H1 (cell line): ENCODE measurements around the gene CHRNA10. TPM values are rescaled to one million over a fixed set of nuclear protein-coding genes. Genes with fewer than 3 reads are reported as not detected.
A peak's percentile ranks its signal among the peaks of the same experiment; 100 is the strongest.

Source experiments
- CTCF ChIA-PET: fragments of 300-600 bp; sonication (Branson Sonifier 250); formaldehyde crosslinking; loops from one replicate; lab custom pipeline; 2021; ENCODE audit not compliant: partially characterized antibody; lab: Charles Lee
- POLR2A ChIA-PET: fragments of 300-600 bp; sonication (Branson Sonifier 250); formaldehyde crosslinking; loops from one replicate; lab custom pipeline; 2021; ENCODE audit warnings: inconsistent platforms; ENCODE audit not compliant: partially characterized antibody; lab: Charles Lee
- DNase-seq, 2 experiments: peaks; one replicate each; pipeline versions ENCODE4 v3.0.0 to v3.0.0-alpha.2; 2010 to 2022; ENCODE audit warnings: low spot score in 2 of 2, low read depth in 1 of 2, mixed read lengths in 1 of 2
- FAIRE-seq: peaks from 2 replicates; lab custom pipeline; 2011; peaks lifted over from hg19 to GRCh38; lab: Jason Lieb, UNC
- H2AFZ ChIP-seq: 2 replicates; pipeline ENCODE4 v1.8.1; 2012; ENCODE audit warnings: low read length, inconsistent platforms
- H2AK5ac ChIP-seq: 2 replicates; pipeline ENCODE4 v1.6.1; 2013; ENCODE audit warnings: low read depth, low read length
- H2BK120ac ChIP-seq: replicated peaks from 2 replicates; pipeline ENCODE3; 2013; ENCODE audit warnings: low read depth, low read length, inconsistent platforms
- H2BK12ac ChIP-seq: 2 replicates; pipeline ENCODE4 v1.6.1; 2013; ENCODE audit warnings: low read depth, low read length
- H2BK15ac ChIP-seq: 2 replicates; pipeline ENCODE4 v1.6.1; 2013; ENCODE audit warnings: low read length
- H2BK20ac ChIP-seq: 2 replicates; pipeline ENCODE4 v1.6.1; 2013; ENCODE audit warnings: low read length
- H2BK5ac ChIP-seq: 2 replicates; pipeline ENCODE4 v1.6.1; 2013; ENCODE audit warnings: low read depth, low read length
- H3K14ac ChIP-seq: 2 replicates; pipeline ENCODE4 v1.6.1; 2013; ENCODE audit warnings: inconsistent platforms; ENCODE audit not compliant: insufficient read length
- H3K18ac ChIP-seq: 2 replicates; pipeline ENCODE4 v1.6.1; 2013; ENCODE audit warnings: low read length; ENCODE audit errors: extremely low read depth
- H3K23ac ChIP-seq: 2 replicates; pipeline ENCODE4 v1.6.1; 2013; ENCODE audit warnings: inconsistent platforms; ENCODE audit not compliant: insufficient read length
- H3K23me2 ChIP-seq: 2 replicates; pipeline ENCODE4 v1.6.1; 2013; ENCODE audit warnings: low read depth, low read length
- H3K27ac ChIP-seq: 2 replicates; pipeline ENCODE4 v1.6.1; 2011; ENCODE audit warnings: low read depth, low read length, inconsistent platforms
- H3K27me3 ChIP-seq, 4 experiments: replicated peaks in 1 of 4; 1 replicate in 1 of 4; 2 replicates in 3 of 4; pipeline versions ENCODE4 v1.6.1 to v1.8.1; 2011 to 2013; ENCODE audit warnings: low read length in 3 of 4, mild to moderate bottlenecking in 3 of 4, inconsistent platforms in 2 of 4, mixed read lengths in 2 of 4, moderate library complexity in 1 of 4; ENCODE audit not compliant: control insufficient read depth in 3 of 4, insufficient read depth in 3 of 4; ENCODE audit errors: extremely low read depth in 1 of 4
- H3K36me3 ChIP-seq, 4 experiments: 2 replicates each; pipeline versions ENCODE4 v1.6.1 to v1.8.1; 2011 to 2013; ENCODE audit warnings: mild to moderate bottlenecking in 4 of 4, low read length in 3 of 4, moderate library complexity in 2 of 4, control low read depth in 1 of 4, inconsistent platforms in 1 of 4; ENCODE audit not compliant: insufficient read depth in 4 of 4, control insufficient read depth in 2 of 4
- H3K4ac ChIP-seq: replicated peaks from 2 replicates; pipeline ENCODE3; 2013; ENCODE audit warnings: low read length, low read depth, mixed read lengths, inconsistent platforms; ENCODE audit not compliant: insufficient read length
- H3K4me1 ChIP-seq, 4 experiments: replicated peaks in 1 of 4; 1 replicate in 1 of 4; 2 replicates in 3 of 4; pipeline versions ENCODE4 v1.6.1 to v1.8.1; 2011 to 2013; ENCODE audit warnings: low read length in 3 of 4, inconsistent platforms in 2 of 4, mixed read lengths in 1 of 4; ENCODE audit not compliant: insufficient read depth in 4 of 4, control insufficient read depth in 3 of 4
- H3K4me2 ChIP-seq, 2 experiments: 2 replicates each; pipeline versions ENCODE4 v1.6.1 to v1.8.1; 2011 to 2013; ENCODE audit warnings: low read depth in 2 of 2, low read length in 2 of 2, control low read depth in 1 of 2, inconsistent platforms in 1 of 2, mild to moderate bottlenecking in 1 of 2; ENCODE audit not compliant: insufficient read depth in 1 of 2
- H3K4me3 ChIP-seq, 4 experiments: fragments of 200-600, 300-600 bp in 1 of 4; sonication (generic), shearing (Covaris generic), sonication (Bioruptor Twin) in 1 of 4; 2 replicates each; pipeline versions ENCODE4 v1.5.1 to v1.8.1; 2011 to 2016; ENCODE audit warnings: low read length in 4 of 4, low read depth in 3 of 4, control low read depth in 2 of 4, inconsistent platforms in 2 of 4, mild to moderate bottlenecking in 2 of 4, mixed read lengths in 1 of 4, moderate library complexity in 1 of 4; ENCODE audit not compliant: insufficient read depth in 2 of 4; ENCODE audit errors: extremely low read depth in 1 of 4
- H3K56ac ChIP-seq: replicated peaks from 2 replicates; pipeline ENCODE3; 2013; ENCODE audit warnings: low read depth, mild to moderate bottlenecking, mixed read lengths, low read length, inconsistent platforms; ENCODE audit not compliant: insufficient read length
- H3K79me1 ChIP-seq: 2 replicates; pipeline ENCODE4 v1.6.1; 2013; ENCODE audit warnings: low read depth, low read length, control low read depth
- H3K79me2 ChIP-seq, 2 experiments: 2 replicates each; pipeline versions ENCODE4 v1.6.1 to v1.8.1; 2012 to 2013; ENCODE audit warnings: low read length in 2 of 2, mild to moderate bottlenecking in 2 of 2, inconsistent platforms in 1 of 2; ENCODE audit not compliant: insufficient read depth in 2 of 2, control insufficient read depth in 1 of 2
- H3K9ac ChIP-seq, 4 experiments: replicated peaks in 1 of 4; 1 replicate in 1 of 4; 2 replicates in 3 of 4; pipeline versions ENCODE4 v1.6.1 to v1.8.1; 2011 to 2013; ENCODE audit warnings: low read depth in 3 of 4, low read length in 3 of 4, control low read depth in 2 of 4, mild to moderate bottlenecking in 2 of 4, moderate library complexity in 2 of 4, inconsistent platforms in 1 of 4; ENCODE audit errors: extremely low read depth in 1 of 4
- H3K9me3 ChIP-seq, 2 experiments: 2 replicates each; pipeline versions ENCODE4 v1.6.1 to v1.8.1; 2012 to 2013; ENCODE audit warnings: mild to moderate bottlenecking in 2 of 2, moderate library complexity in 2 of 2, control low read depth in 1 of 2, inconsistent platforms in 1 of 2, low read depth in 1 of 2, low read length in 1 of 2, mixed read lengths in 1 of 2; ENCODE audit not compliant: insufficient read depth in 2 of 2
- H4K20me1 ChIP-seq, 2 experiments: replicated peaks in 1 of 2; 2 replicates each; pipeline versions ENCODE3 to v1.8.1; 2011 to 2013; ENCODE audit warnings: inconsistent platforms in 2 of 2, low read length in 2 of 2, mild to moderate bottlenecking in 1 of 2; ENCODE audit not compliant: insufficient read depth in 2 of 2, control insufficient read depth in 1 of 2
- H4K5ac ChIP-seq: 2 replicates; pipeline ENCODE4 v1.6.1; 2013; ENCODE audit warnings: low read length, low read depth, mixed read lengths, inconsistent platforms; ENCODE audit not compliant: insufficient read length
- H4K8ac ChIP-seq: 2 replicates; pipeline ENCODE4 v1.8.0; 2013; ENCODE audit warnings: mild to moderate bottlenecking, moderate library complexity, low read length, inconsistent platforms; ENCODE audit not compliant: insufficient read depth; ENCODE audit errors: extremely low read depth
- H4K91ac ChIP-seq: replicated peaks from 2 replicates; pipeline ENCODE3; 2013; ENCODE audit warnings: low read length, mixed read lengths, inconsistent platforms; ENCODE audit not compliant: insufficient read length
- BACH1 ChIP-seq: IDR thresholded peaks from 2 replicates; pipeline ENCODE4 v1.6.1; 2012; ENCODE audit warnings: low read length, improper control_type of control experiment
- EP300 ChIP-seq, 2 experiments: IDR thresholded peaks; 1 replicate in 1 of 2; 2 replicates in 1 of 2; pipeline ENCODE4 v1.6.1; 2011 to 2012; ENCODE audit warnings: low read depth in 2 of 2, low read length in 2 of 2, mild to moderate bottlenecking in 2 of 2, borderline replicate concordance in 1 of 2, inconsistent platforms in 1 of 2, moderate library complexity in 1 of 2
- KDM1A ChIP-seq: fragments of 200-600, 300-600 bp; sonication (generic); IDR thresholded peaks from 2 replicates; pipeline ENCODE4 v1.7.1; 2016; ENCODE audit warnings: mild to moderate bottlenecking, low read length, borderline replicate concordance
- MAFK ChIP-seq: IDR thresholded peaks from 2 replicates; pipeline ENCODE4 v1.6.1; 2012; ENCODE audit warnings: low read depth, mild to moderate bottlenecking, improper control_type of control experiment, low read length
- RXRA ChIP-seq: IDR thresholded peaks from 2 replicates; pipeline ENCODE4 v1.6.1; 2011; ENCODE audit warnings: low read depth, mild to moderate bottlenecking, low read length, moderate library complexity; ENCODE audit not compliant: insufficient read depth
- WGBS, 2 experiments: shearing (Covaris generic) in 1 of 2; methylation state at CpG; one replicate each; pipeline versions ENCODE4 v1.1.6 to v1.1.7; 2013 to 2015; ENCODE audit warnings: low lambda C conversion rate in 2 of 2, mixed read lengths in 2 of 2, inconsistent platforms in 1 of 2, low coverage in 1 of 2, missing lambda C conversion rate in 1 of 2; ENCODE audit not compliant: insufficient replicate concordance in 2 of 2, insufficient coverage in 1 of 2, insufficient read length in 1 of 2; ENCODE audit errors: extremely low coverage in 1 of 2, missing lambda C conversion rate in 1 of 2; 5-methylcytosine and 5-hydroxymethylcytosine counted together
- polyA plus RNA-seq, 7 experiments: library from polyadenylated mRNA; depleted of rRNA in 3 of 7; stranded (reverse) in 5 of 7; unstranded in 2 of 7; fragments of >200 nt in 5 of 7; fragments of 200-250 nt in 2 of 7; gene quantifications; 1 replicate in 5 of 7; 2 replicates in 1 of 7; 4 replicates in 1 of 7; pipeline versions ENCODE4 v1.2.1 to v1.2.3, GENCODE V29; 2011 to 2013; ENCODE audit warnings: missing spikeins in 2 of 7, mixed read lengths in 2 of 7
- total RNA-seq: library from RNA; stranded (reverse); fragmentation: NEBNext Ultra II Directional; extraction: Animal tissue kit (Norgen Biotek cat#: 25700); gene quantifications from 2 replicates; pipeline ENCODE4 v1.2.1, GENCODE V29; 2021
- TF ChIP-seq, protein P1 (sequence below): IDR thresholded peaks from 2 replicates; pipeline ENCODE4 v1.6.1; 2012; ENCODE audit warnings: low read length, inconsistent platforms
- TF ChIP-seq, protein P2 (sequence below): IDR thresholded peaks from 2 replicates; pipeline ENCODE4 v1.6.1; 2012; ENCODE audit warnings: inconsistent platforms

CHRNA10 gene
- total and polyA plus RNA-seq, 2 of the 8 experiments (the other 6 are each of a cell fraction or from before 2014, with no cell fraction given), result 0.68 to 1.3 TPM

DNA sequence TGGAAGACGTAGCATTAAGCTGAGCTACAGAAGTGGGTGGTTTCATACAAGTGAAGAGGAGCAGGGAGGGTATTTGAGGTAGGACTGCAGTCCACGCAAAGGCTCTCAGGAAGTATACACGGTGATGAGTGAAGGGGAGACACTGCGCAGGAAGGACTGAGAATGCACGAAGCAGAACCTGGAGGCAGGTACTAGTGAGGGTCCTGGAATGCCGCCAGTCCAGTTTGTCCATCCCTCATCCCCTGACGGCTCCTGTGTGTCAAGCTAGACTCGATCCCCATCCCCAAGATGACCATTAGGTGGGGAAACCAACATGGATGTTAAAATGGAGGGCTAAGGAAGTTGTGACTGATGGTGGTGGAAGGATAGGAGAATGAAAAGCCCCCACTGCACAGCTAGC, 53.2 kb downstream of the CHRNA10 start:
- no peak overlapping the region for H3K9ac ChIP-seq
- H3K23me2 ChIP-seq, result no peaks in the 10 kb centered on the region; the same call in 1 of the 2 replicates
- no peak overlapping the region for H4K91ac ChIP-seq
- H3K18ac ChIP-seq, result peak overlapping the region; percentile 15; the same call in 1 of the 2 replicates
- H3K23ac ChIP-seq, result no peak overlapping the region
- ChIA-PET POLR2A (interaction anchor here (0.6 kb wide), 1 partner anchor 211 kb away, joined by 4 read pairs; no protein-coding TSS in a partner anchor), CTCF (interaction anchor here (0.7 to 4.1 kb wide), 8 partner anchors 8 to 193 kb away, joined by 3 to 16 read pairs (median 4); no protein-coding TSS in a partner anchor)
- no peaks in the 10 kb centered on the region for H3K9me3 ChIP-seq
- no peaks in the 10 kb centered on the region for H3K79me1 ChIP-seq
- H2BK15ac ChIP-seq, result peak overlapping the region; percentile 55; the same call in 1 of the 2 replicates
- no peaks in the 10 kb centered on the region for H4K20me1 ChIP-seq
- TF ChIP-seq KDM1A, result no peak
- TF ChIP-seq, protein P1, sequence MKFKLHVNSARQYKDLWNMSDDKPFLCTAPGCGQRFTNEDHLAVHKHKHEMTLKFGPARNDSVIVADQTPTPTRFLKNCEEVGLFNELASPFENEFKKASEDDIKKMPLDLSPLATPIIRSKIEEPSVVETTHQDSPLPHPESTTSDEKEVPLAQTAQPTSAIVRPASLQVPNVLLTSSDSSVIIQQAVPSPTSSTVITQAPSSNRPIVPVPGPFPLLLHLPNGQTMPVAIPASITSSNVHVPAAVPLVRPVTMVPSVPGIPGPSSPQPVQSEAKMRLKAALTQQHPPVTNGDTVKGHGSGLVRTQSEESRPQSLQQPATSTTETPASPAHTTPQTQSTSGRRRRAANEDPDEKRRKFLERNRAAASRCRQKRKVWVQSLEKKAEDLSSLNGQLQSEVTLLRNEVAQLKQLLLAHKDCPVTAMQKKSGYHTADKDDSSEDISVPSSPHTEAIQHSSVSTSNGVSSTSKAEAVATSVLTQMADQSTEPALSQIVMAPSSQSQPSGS, result no peak
- no peak for TF ChIP-seq BACH1
- TF ChIP-seq, protein P2, sequence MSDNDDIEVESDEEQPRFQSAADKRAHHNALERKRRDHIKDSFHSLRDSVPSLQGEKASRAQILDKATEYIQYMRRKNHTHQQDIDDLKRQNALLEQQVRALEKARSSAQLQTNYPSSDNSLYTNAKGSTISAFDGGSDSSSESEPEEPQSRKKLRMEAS, result no peak
- TF ChIP-seq MAFK, result no peak
- no peak for TF ChIP-seq RXRA
- no peak for TF ChIP-seq EP300 (IDR thresholded peaks at IDR 0.05; ENCODE audit: borderline replicate concordance in 1 of 2, low read depth in 2 of 2, low read length in 2 of 2)
- no peaks in the 10 kb centered on the region for H3K36me3 ChIP-seq
- no peak for DNase-seq
- H3K56ac ChIP-seq, result no peak overlapping the region
- H3K4me3 ChIP-seq, result no peak overlapping the region
- WGBS, 2 experiments, result 83% methylated on average over 8 of the region's 8 CpGs; no CpG with 5 or more reads in 1 of the 2 experiments
- no peak overlapping the region for H3K14ac ChIP-seq
- no peak overlapping the region for H4K5ac ChIP-seq
- H2BK20ac ChIP-seq, result peak overlapping the region; percentile 15; the same call in 1 of the 2 replicates
- H2BK120ac ChIP-seq, result no peak overlapping the region
- H2BK5ac ChIP-seq, result peak overlapping the region; percentile 26; the same call in 1 of the 2 replicates
- no peak overlapping the region for H3K27ac ChIP-seq
- peaks cover 0 to 2% (median 0%) of the 10 kb centered on the region in 4 experiments; a peak in 3 of 7 replicates for H3K4me1 ChIP-seq
- no peak overlapping the region for H3K4me2 ChIP-seq
- no peak overlapping the region for H3K4ac ChIP-seq
- no peaks in the 10 kb centered on the region for H3K79me2 ChIP-seq
- no peaks in the 10 kb centered on the region for H3K27me3 ChIP-seq
- no peak overlapping the region for H2AFZ ChIP-seq
- no peak overlapping the region for H2AK5ac ChIP-seq
- peak overlapping the region; percentile 88; the same call in 1 of the 2 replicates for H2BK12ac ChIP-seq
- FAIRE-seq, result no peak
- H4K8ac ChIP-seq, result no peak overlapping the region
